Parathyroid adenoma (tissue), 2 donors: ENCODE data around the gene NDUFS5.
"Not testable (repeated sequence)": the region's sequence is repeated elsewhere in the genome, so short reads cannot be mapped to it uniquely, and the experiment has no call there.

Experiments used
- H2AFZ ChIP-seq: fragments of 300-600 bp; sonication (generic); one replicate; pipeline ENCODE4 v1.7.0; 2017; ENCODE audit warnings: antibody characterized with exemption, mild to moderate bottlenecking
- H3K27ac ChIP-seq: fragments of 300-600 bp; sonication (generic); one replicate; pipeline ENCODE4 v1.7.0; 2017
- H3K27me3 ChIP-seq: fragments of 300-600 bp; sonication (generic); one replicate; pipeline ENCODE4 v1.7.0; 2017; ENCODE audit warnings: low read length; ENCODE audit not compliant: control insufficient read depth, insufficient read depth
- H3K36me3 ChIP-seq: fragments of 300-600 bp; sonication (generic); one replicate; pipeline ENCODE4 v1.7.0; 2017; ENCODE audit warnings: low read length; ENCODE audit not compliant: control insufficient read depth, insufficient read depth
- H3K4me1 ChIP-seq: fragments of 300-600 bp; sonication (generic); one replicate; pipeline ENCODE4 v1.7.0; 2017; ENCODE audit warnings: control low read depth
- H3K4me2 ChIP-seq: fragments of 300-600 bp; sonication (generic); one replicate; pipeline ENCODE4 v1.7.0; 2017; ENCODE audit warnings: low read length
- H3K4me3 ChIP-seq: fragments of 300-600 bp; sonication (generic); one replicate; pipeline ENCODE4 v1.7.0; 2017; ENCODE audit warnings: low read depth, low read length
- H3K79me2 ChIP-seq: fragments of 300-600 bp; sonication (generic); one replicate; pipeline ENCODE4 v1.7.0; 2017; ENCODE audit warnings: control low read depth
- H3K9ac ChIP-seq: fragments of 300-600 bp; sonication (generic); one replicate; pipeline ENCODE4 v1.7.0; 2017; ENCODE audit warnings: mild to moderate bottlenecking
- H3K9me3 ChIP-seq: fragments of 300-600 bp; sonication (generic); one replicate; pipeline ENCODE4 v1.7.0; 2017; ENCODE audit warnings: low read length; ENCODE audit not compliant: control insufficient read depth
- TF ChIP-seq, protein P1 (sequence below): fragments of 300-600 bp; sonication (generic); IDR thresholded peaks from one replicate; pipeline ENCODE4 v1.7.0; 2017; ENCODE audit warnings: antibody characterized with exemption, mild to moderate bottlenecking
- donor health status: primary hyperparathyroidism.

NDUFS5 gene

DNA sequence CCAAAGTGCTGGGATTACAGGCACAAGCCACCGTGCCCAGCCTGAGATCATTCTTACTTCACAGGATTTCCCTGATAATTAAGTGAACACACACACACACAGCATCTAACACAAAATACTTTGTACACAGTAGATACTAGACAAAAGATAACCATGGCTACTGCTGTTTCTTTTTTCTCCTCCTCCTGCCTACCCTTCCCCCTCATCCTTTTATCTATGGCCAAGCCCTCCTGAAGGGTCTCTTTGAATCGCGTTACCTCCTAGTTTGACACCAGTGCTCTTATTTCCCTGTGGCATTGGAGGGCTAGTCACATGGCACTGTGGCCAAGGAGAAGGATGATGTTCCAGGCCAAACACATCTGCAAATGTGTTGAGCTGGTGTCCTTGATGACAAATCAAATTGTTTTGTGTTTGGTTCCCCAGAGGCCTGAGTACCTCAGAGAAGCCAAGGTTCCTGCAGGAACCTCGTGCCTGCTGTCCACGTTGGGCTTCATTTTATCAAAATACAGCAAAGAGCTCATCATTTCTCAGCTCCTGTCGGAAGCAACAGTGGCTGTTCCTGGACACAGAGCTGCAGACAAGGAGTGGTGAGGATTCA is 20.6 kb downstream of the NDUFS5 start:
- Histone ChIP-seq H3K4me2 (no peak overlapping the region), H3K4me1 (no peaks in the 10 kb centered on the region), H3K27ac (no peak overlapping the region), H3K36me3 (no peaks in the 10 kb centered on the region), H3K27me3 (no peaks in the 10 kb centered on the region), H3K9me3 (no peaks in the 10 kb centered on the region), H2AFZ (no peak overlapping the region), H3K9ac (no peak overlapping the region), H3K79me2 (no peaks in the 10 kb centered on the region), H3K4me3 (no peak overlapping the region)
- TF ChIP-seq, protein P1, sequence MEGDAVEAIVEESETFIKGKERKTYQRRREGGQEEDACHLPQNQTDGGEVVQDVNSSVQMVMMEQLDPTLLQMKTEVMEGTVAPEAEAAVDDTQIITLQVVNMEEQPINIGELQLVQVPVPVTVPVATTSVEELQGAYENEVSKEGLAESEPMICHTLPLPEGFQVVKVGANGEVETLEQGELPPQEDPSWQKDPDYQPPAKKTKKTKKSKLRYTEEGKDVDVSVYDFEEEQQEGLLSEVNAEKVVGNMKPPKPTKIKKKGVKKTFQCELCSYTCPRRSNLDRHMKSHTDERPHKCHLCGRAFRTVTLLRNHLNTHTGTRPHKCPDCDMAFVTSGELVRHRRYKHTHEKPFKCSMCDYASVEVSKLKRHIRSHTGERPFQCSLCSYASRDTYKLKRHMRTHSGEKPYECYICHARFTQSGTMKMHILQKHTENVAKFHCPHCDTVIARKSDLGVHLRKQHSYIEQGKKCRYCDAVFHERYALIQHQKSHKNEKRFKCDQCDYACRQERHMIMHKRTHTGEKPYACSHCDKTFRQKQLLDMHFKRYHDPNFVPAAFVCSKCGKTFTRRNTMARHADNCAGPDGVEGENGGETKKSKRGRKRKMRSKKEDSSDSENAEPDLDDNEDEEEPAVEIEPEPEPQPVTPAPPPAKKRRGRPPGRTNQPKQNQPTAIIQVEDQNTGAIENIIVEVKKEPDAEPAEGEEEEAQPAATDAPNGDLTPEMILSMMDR, result no peak

DNA sequence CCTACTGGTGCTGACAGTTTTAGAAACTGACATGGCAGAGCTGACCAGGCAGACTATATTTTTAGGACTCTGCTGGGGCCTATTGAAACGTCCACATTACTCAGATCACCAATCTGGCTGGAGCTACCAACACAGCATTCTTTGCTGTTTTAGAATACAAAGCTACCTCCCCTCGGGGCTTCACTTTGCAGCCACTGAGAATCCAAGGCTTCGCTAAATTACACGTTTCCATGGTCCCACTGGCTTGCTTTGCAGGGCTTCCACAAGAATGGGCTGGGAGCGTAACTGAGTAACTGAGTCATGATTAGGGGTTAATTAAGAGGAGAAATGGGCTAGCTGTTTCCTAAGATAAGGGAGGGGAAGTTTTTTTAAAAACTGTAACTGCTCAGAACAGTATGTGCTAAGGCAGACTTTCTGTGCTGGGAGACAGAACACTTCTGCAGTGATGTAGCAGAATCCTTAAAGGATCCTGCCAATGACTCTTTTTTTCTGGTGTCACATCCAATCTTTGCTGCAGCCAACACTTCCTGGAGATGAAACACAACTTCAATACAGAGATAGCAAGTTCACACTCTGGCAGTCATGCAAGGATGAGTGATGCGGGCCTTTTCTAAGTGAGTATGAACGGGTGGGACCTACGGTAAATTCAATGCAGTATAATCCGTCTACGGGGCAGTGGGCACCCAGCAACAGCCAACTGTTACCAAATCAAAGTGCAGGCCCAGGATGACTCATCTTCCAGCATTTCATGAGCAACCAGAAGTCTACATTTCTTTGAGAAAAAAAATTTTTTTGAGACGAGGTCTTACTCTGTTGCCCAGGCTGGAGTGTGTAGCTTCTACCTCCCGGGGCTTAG is 21.5 kb downstream of the NDUFS5 start:
- no peaks in the 10 kb centered on the region for H3K9me3 ChIP-seq
- H3K36me3 ChIP-seq, result no peaks in the 10 kb centered on the region
- H3K4me2 ChIP-seq, result no peak overlapping the region
- TF ChIP-seq, protein P1, result no peak
- no peaks in the 10 kb centered on the region for H3K4me1 ChIP-seq
- H3K27ac ChIP-seq, result no peak overlapping the region
- H3K27me3 ChIP-seq, result no peaks in the 10 kb centered on the region
- no peak overlapping the region for H2AFZ ChIP-seq
- no peaks in the 10 kb centered on the region for H3K79me2 ChIP-seq
- no peak overlapping the region for H3K4me3 ChIP-seq
- no peak overlapping the region for H3K9ac ChIP-seq

DNA sequence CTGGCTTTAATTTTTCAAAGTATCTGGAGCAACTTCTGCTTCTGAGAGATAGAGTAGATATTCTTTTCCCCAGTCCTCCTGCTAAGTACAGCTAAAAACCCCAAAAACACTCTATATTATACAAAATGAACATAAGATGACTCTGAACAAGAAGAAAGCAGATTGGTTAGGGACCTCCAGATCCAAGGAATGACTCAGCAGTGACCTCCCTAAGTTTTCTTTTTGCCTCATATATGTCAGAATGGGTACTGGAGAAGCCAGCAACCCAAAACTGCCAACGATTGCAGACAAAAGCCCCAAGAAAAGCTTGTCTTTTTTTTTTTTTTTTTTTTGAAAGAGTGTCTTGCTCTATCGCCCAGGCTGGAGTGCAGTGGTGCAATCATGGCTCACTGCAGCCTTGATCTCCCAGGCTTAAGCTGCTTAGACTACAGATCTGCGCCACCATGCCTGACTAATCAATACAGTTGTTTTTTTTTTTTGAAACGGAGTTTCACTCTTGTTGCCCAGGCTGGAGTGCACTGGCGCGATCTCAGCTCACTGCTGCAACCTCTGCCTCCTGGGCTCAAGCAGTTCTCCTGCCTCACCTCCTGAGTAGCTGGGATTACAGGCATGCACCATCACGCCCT is 22.7 kb downstream of the NDUFS5 start:
- Histone ChIP-seq H3K27me3 (no peaks in the 10 kb centered on the region), H3K79me2 (no peaks in the 10 kb centered on the region), H3K36me3 (no peaks in the 10 kb centered on the region), H3K4me3 (no peak overlapping the region), H3K9ac (no peak overlapping the region), H3K4me1 (no peaks in the 10 kb centered on the region), H2AFZ (no peak overlapping the region), H3K27ac (no peak overlapping the region), H3K9me3 (no peaks in the 10 kb centered on the region), H3K4me2 (no peak overlapping the region)
- TF ChIP-seq, protein P1, result no peak

DNA sequence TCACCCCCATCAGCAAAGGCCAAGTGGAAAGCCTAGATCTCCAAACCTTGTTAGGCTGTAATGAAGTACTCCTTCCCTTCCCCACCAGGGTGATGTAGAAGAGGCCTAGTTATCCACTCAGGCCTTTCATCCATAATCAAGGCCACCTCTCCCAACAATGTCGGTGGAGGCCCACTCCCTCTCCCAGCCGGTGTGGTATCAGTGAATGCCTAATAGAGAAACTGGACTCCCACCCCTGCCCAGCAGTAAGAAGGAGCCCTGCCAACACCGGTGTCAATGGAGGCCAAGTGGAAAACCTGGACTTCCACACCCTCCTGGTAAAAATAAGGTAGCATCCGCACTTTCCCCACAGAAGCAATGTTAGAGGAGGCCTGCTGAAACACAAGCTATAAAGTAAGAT is 23.9 kb downstream of the NDUFS5 start:
- Histone ChIP-seq H3K9ac (no peak overlapping the region), H3K9me3 (no peaks in the 10 kb centered on the region), H2AFZ (no peak overlapping the region), H3K4me1 (no peaks in the 10 kb centered on the region), H3K4me3 (no peak overlapping the region), H3K79me2 (no peaks in the 10 kb centered on the region), H3K4me2 (no peak overlapping the region), H3K27ac (no peak overlapping the region), H3K36me3 (no peaks in the 10 kb centered on the region), H3K27me3 (no peaks in the 10 kb centered on the region)
- TF ChIP-seq, protein P1, result no peak

DNA sequence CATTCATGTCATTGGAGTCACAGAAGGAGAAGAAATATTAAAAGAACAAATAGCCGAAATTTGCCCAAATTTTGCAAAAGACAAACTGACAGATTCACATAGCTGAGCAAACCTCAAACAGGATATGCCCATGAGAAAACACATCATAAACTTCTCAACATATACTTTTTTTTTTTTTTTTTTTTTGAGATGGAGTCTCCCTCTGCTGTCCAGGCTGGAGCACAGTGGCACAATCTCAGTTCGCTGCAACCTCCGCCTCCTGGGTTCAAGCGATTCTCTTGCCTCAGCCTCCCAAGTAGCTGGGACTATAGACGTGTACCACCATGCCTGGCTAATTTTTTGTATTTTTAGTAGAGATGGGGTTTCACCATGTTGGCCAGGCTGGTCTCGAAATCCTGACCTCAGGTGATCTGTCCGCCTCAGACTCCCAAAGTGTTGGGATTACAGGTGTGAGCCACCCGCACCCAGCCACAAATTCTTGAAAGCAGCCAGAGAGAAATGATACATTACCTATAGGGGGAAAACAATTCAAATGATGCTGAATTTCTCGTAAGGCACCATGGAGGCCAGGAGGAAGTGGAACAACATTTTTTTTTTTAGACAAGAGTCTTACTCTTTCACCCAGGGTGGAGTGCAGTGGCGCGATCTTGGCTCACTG is 25.2 kb downstream of the NDUFS5 start:
- H3K27ac ChIP-seq, H3K36me3 ChIP-seq, H3K4me2 ChIP-seq, H3K9ac ChIP-seq, H3K9me3 ChIP-seq, H2AFZ ChIP-seq, H3K27me3 ChIP-seq, H3K4me3 ChIP-seq, H3K79me2 ChIP-seq, H3K4me1 ChIP-seq: not testable (repeated sequence)
